GM18870 (cell line): ENCODE results near the gene IL1R1.
"Not testable (repeated sequence)": the region's sequence is repeated elsewhere in the genome, so short reads cannot be mapped to it uniquely, and the experiment has no call there.

Experiments
- ATAC-seq: cut with Tn5 transposase; IDR thresholded peaks from one replicate; pipeline ENCODE4 v1.9.1; 2021; ENCODE audit warnings: moderate library complexity; ENCODE audit not compliant: unreplicated experiment

Gene IL1R1

GRCh38 chr2:102110596-102111334 is 31.8 kb upstream of the IL1R1 start:
- no peak for ATAC-seq

- ATAC-seq, result no peak
Measured at GRCh38 chr2:102111823-102112222, 30.7 kb upstream of the IL1R1 start.

GRCh38 chr2:102112271-102112670 is 30.3 kb upstream of the IL1R1 start:
- ATAC-seq, result no peak

GRCh38 chr2:102112692-102113665 is 29.6 kb upstream of the IL1R1 start:
- no peak for ATAC-seq

- ATAC-seq, result no peak
Measured at GRCh38 chr2:102114290-102114721, 28.2 kb upstream of the IL1R1 start.

- no peak for ATAC-seq
Measured at GRCh38 chr2:102114851-102115497, 27.6 kb upstream of the IL1R1 start.

GRCh38 chr2:102116630-102117471 is 25.7 kb upstream of the IL1R1 start:
- ATAC-seq, result no peak

- no peak for ATAC-seq
Measured at GRCh38 chr2:102117472-102117858, 25.1 kb upstream of the IL1R1 start.

GRCh38 chr2:102119255-102119654 is 23.3 kb upstream of the IL1R1 start:
- no peak for ATAC-seq

GRCh38 chr2:102120261-102120660 is 22.3 kb upstream of the IL1R1 start:
- no peak for ATAC-seq

GRCh38 chr2:102120701-102121159 is 21.8 kb upstream of the IL1R1 start:
- no peak for ATAC-seq

- no peak for ATAC-seq
Measured at GRCh38 chr2:102122115-102122514, 20.4 kb upstream of the IL1R1 start.

- no peak for ATAC-seq
Measured at GRCh38 chr2:102122909-102123308, 19.6 kb upstream of the IL1R1 start.

GRCh38 chr2:102124421-102124820 is 18.1 kb upstream of the IL1R1 start:
- not testable (repeated sequence) for ATAC-seq

GRCh38 chr2:102126169-102126568 is 16.4 kb upstream of the IL1R1 start:
- no peak for ATAC-seq

- no peak for ATAC-seq
Measured at GRCh38 chr2:102126660-102127059, 15.9 kb upstream of the IL1R1 start.

- ATAC-seq, result no peak
Measured at GRCh38 chr2:102129082-102129481, 13.5 kb upstream of the IL1R1 start.

GRCh38 chr2:102129951-102130646 is 12.4 kb upstream of the IL1R1 start:
- ATAC-seq, result no peak

- no peak for ATAC-seq
Measured at GRCh38 chr2:102130647-102130991, 11.9 kb upstream of the IL1R1 start.

GRCh38 chr2:102131564-102131963 is 11.0 kb upstream of the IL1R1 start:
- no peak for ATAC-seq
